Caco-2 (cell line): Measurements from ENCODE around the gene FOXP1. TPM values are rescaled to one million over a fixed set of nuclear protein-coding genes. Genes with fewer than 3 reads are reported as not detected.

Experiments
- BruUV-seq: library from RNA; stranded (reverse); fragments of 400-500 nt; replicated peaks from 2 replicates; lab custom pipeline; 2021; lab: Mats Ljungman, UMichigan
- CTCF ChIA-PET: fragments of 300-600 bp; sonication (Branson Sonifier 250); formaldehyde crosslinking; loops from one replicate; lab custom pipeline; 2022; ENCODE audit warnings: antibody characterized with exemption; lab: Charles Lee
- POLR2A ChIA-PET: fragments of 300-600 bp; sonication (Branson Sonifier 250); formaldehyde crosslinking; loops from one replicate; lab custom pipeline; 2022; ENCODE audit warnings: antibody characterized with exemption; lab: Charles Lee
- DNase-seq, 2 experiments: peaks; one replicate each; pipeline versions ENCODE4 v3.0.0 to v3.0.0-alpha.2; 2020 to 2022
- H3K27me3 ChIP-seq: replicated peaks from 2 replicates; pipeline ENCODE4 v1.6.0; 2011; ENCODE audit warnings: low read length; ENCODE audit not compliant: control insufficient read depth, insufficient read depth
- H3K36me3 ChIP-seq: 2 replicates; pipeline ENCODE4 v1.5.1; 2011; ENCODE audit warnings: low read length; ENCODE audit not compliant: control insufficient read depth, insufficient read depth
- H3K4me1 ChIP-seq: fragments of 250-450 bp; sonication (Bioruptor Pico); 2 replicates; pipeline ENCODE4 v1.5.1; 2020; ENCODE audit warnings: mild to moderate bottlenecking
- H3K4me3 ChIP-seq: 2 replicates; pipeline ENCODE4 v1.5.1; 2011; ENCODE audit warnings: low read depth, mild to moderate bottlenecking, control low read depth, low read length
- H3K9me3 ChIP-seq: fragments of 250-450 bp; sonication (Bioruptor Pico); 2 replicates; pipeline ENCODE4 v1.5.1; 2020; ENCODE audit warnings: mild to moderate bottlenecking, moderate library complexity
- H3K27ac Mint-ChIP-seq: one replicate; pipeline ENCODE4 v1.8.0; 2022; ENCODE audit warnings: mixed read lengths; ENCODE audit not compliant: unreplicated experiment
- H3K27me3 Mint-ChIP-seq: one replicate; pipeline ENCODE4 v1.8.0; 2022; ENCODE audit warnings: mixed read lengths; ENCODE audit not compliant: insufficient read depth, unreplicated experiment
- H3K36me3 Mint-ChIP-seq: one replicate; pipeline ENCODE4 v1.8.0; 2022; ENCODE audit warnings: mild to moderate bottlenecking, mixed read lengths; ENCODE audit not compliant: insufficient read depth, unreplicated experiment
- H3K4me1 Mint-ChIP-seq: one replicate; pipeline ENCODE4 v1.8.0; 2022; ENCODE audit warnings: low read depth, mixed read lengths; ENCODE audit not compliant: unreplicated experiment
- H3K4me3 Mint-ChIP-seq: one replicate; pipeline ENCODE4 v1.8.0; 2022; ENCODE audit warnings: mild to moderate bottlenecking, moderate library complexity, mixed read lengths; ENCODE audit not compliant: unreplicated experiment
- H3K9me3 Mint-ChIP-seq: one replicate; pipeline ENCODE4 v1.8.0; 2022; ENCODE audit warnings: mixed read lengths; ENCODE audit not compliant: unreplicated experiment
- CTCF ChIP-seq, 2 experiments: fragments of 200-600 bp in 1 of 2; IDR thresholded peaks; 1 replicate in 1 of 2; 2 replicates in 1 of 2; pipeline versions ENCODE4 v1.5.1 to v1.8.0; 2011 to 2022; ENCODE audit warnings: antibody characterized with exemption in 1 of 2, control low read depth in 1 of 2, inconsistent platforms in 1 of 2, low read depth in 1 of 2, low read length in 1 of 2, mild to moderate bottlenecking in 1 of 2, moderate library complexity in 1 of 2; ENCODE audit not compliant: insufficient read depth in 1 of 2, severe bottlenecking in 1 of 2, unreplicated experiment in 1 of 2
- intact Hi-C: fragments of 100-400 bp; cut with micrococcal nuclease; formaldehyde crosslinking; loops from one replicate; pipeline ENCODE4 v1.10.0; 2022; ENCODE audit not compliant: unreplicated experiment
- total RNA-seq: library from RNA; stranded (reverse); gene quantifications from 2 replicates; pipeline ENCODE4 v1.2.3, GENCODE V29; 2022

Gene FOXP1
- total RNA-seq, 1 experiment from 2014 or later: 131 TPM

- ChIA-PET POLR2A (interaction anchor here (0.6 kb wide), 1 partner anchor 30 kb away, joined by 3 read pairs; no protein-coding TSS in a partner anchor), CTCF (no interaction called here)
- peaks cover 22% of the 10 kb centered on the region for H3K36me3 Mint-ChIP-seq
- no peaks in the 10 kb centered on the region for H3K9me3 Mint-ChIP-seq
- intact Hi-C loops: no loop called here
- no peak for DNase-seq
- BruUV-seq: no TSS peak
- no peaks in the 10 kb centered on the region for H3K27me3 Mint-ChIP-seq
- no peak overlapping the region for H3K4me3 ChIP-seq
- H3K36me3 ChIP-seq: no peaks in the 10 kb centered on the region; the same call in 1 of the 2 replicates
- H3K9me3 ChIP-seq: no peaks in the 10 kb centered on the region
- peaks cover 28% of the 10 kb centered on the region for H3K4me1 ChIP-seq
- H3K4me1 Mint-ChIP-seq: peaks cover 27% of the 10 kb centered on the region
- TF ChIP-seq CTCF (IDR thresholded peaks at IDR 0.05; ENCODE audit: insufficient read depth in 1 of 2, low read depth in 1 of 2, low read length in 1 of 2, severe bottlenecking in 1 of 2, unreplicated experiment in 1 of 2): no peak
- H3K27ac Mint-ChIP-seq: no peak overlapping the region
- H3K27me3 ChIP-seq: no peaks in the 10 kb centered on the region
- H3K4me3 Mint-ChIP-seq: no peak overlapping the region
These were observed 316.7 kb downstream of the FOXP1 start for GRCh38 chr3:71266875-71267274.

DNA sequence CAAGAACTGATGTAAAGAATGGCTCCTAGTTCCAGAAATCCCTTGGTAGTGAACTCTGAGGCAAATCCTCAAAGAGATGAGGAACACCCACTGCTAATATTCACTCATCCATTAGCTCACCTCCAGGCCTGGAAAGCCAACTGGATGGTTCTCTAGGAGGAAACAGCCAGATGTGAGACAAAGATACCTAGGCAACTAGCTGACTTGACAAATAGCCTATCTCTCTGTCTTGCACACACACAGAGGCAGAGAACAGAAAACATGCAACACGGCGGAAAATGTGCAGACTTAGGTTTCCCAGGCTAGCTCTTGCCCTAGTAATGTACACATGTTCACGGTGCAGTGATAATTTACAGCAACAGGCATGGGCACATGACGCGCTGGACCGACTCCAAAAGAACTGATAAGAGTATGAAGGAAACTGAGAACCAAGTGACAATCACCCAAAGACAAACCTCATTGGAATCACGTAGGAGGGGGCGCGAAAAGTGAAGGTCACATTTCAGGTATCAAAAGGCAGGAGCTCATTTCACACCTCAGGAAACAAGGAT lies 318.1 kb downstream of the FOXP1 start:
- peaks cover 27% of the 10 kb centered on the region for H3K4me1 Mint-ChIP-seq
- H3K9me3 ChIP-seq: no peaks in the 10 kb centered on the region
- no peak overlapping the region for H3K4me3 Mint-ChIP-seq
- H3K4me1 ChIP-seq: peaks cover 28% of the 10 kb centered on the region
- H3K27ac Mint-ChIP-seq: peak overlapping the region; percentile 24
- intact Hi-C loops: no loop called here
- BruUV-seq: no TSS peak
- H3K27me3 Mint-ChIP-seq: no peaks in the 10 kb centered on the region
- H3K36me3 Mint-ChIP-seq: peaks cover 21% of the 10 kb centered on the region
- H3K4me3 ChIP-seq: no peak overlapping the region
- POLR2A ChIA-PET: no interaction called here
- TF ChIP-seq CTCF (IDR thresholded peaks at IDR 0.05; ENCODE audit: insufficient read depth in 1 of 2, low read depth in 1 of 2, low read length in 1 of 2, severe bottlenecking in 1 of 2, unreplicated experiment in 1 of 2): no peak
- CTCF ChIA-PET: no interaction called here
- no peak for DNase-seq
- H3K36me3 ChIP-seq: no peaks in the 10 kb centered on the region; the same call in 1 of the 2 replicates
- H3K27me3 ChIP-seq: no peaks in the 10 kb centered on the region
- no peaks in the 10 kb centered on the region for H3K9me3 Mint-ChIP-seq

- no peak for DNase-seq
- no peaks in the 10 kb centered on the region for H3K27me3 Mint-ChIP-seq
- no peak overlapping the region for H3K4me3 ChIP-seq
- no peaks in the 10 kb centered on the region for H3K9me3 ChIP-seq
- POLR2A ChIA-PET: no interaction called here
- H3K9me3 Mint-ChIP-seq: no peaks in the 10 kb centered on the region
- H3K27me3 ChIP-seq: no peaks in the 10 kb centered on the region
- intact Hi-C loops: no loop called here
- TF ChIP-seq CTCF (IDR thresholded peaks at IDR 0.05; ENCODE audit: insufficient read depth in 1 of 2, low read depth in 1 of 2, low read length in 1 of 2, severe bottlenecking in 1 of 2, unreplicated experiment in 1 of 2): no peak
- no peak overlapping the region for H3K4me3 Mint-ChIP-seq
- no peaks in the 10 kb centered on the region; the same call in 1 of the 2 replicates for H3K36me3 ChIP-seq
- peaks cover 28% of the 10 kb centered on the region for H3K4me1 ChIP-seq
- peaks cover 23% of the 10 kb centered on the region for H3K4me1 Mint-ChIP-seq
- CTCF ChIA-PET: no interaction called here
- no TSS peak for BruUV-seq
- H3K36me3 Mint-ChIP-seq: peaks cover 16% of the 10 kb centered on the region
- no peak overlapping the region for H3K27ac Mint-ChIP-seq
These were observed 318.7 kb downstream of the FOXP1 start for GRCh38 chr3:71264840-71265239.
